OCI-LY7 (cell line): ENCODE results near the gene SFXN5.

Experiments used
- EZH2phosphoT487 ChIP-seq: fragments of 200-600 bp; sonication (generic); IDR thresholded peaks from 2 replicates; pipeline ENCODE4 v1.6.1; 2018; ENCODE audit warnings: low read depth, borderline replicate concordance, mild to moderate bottlenecking, mixed run types, antibody characterized with exemption, low read length, moderate library complexity, mixed read lengths
- TF ChIP-seq, protein P1 (sequence below): fragments of 200-600 bp; sonication (generic); conservative IDR thresholded peaks from 2 replicates; pipeline ENCODE4 v1.5.1; 2014; ENCODE audit warnings: mild to moderate bottlenecking, antibody characterized with exemption, low read length, moderate library complexity, mixed read lengths

DNA sequence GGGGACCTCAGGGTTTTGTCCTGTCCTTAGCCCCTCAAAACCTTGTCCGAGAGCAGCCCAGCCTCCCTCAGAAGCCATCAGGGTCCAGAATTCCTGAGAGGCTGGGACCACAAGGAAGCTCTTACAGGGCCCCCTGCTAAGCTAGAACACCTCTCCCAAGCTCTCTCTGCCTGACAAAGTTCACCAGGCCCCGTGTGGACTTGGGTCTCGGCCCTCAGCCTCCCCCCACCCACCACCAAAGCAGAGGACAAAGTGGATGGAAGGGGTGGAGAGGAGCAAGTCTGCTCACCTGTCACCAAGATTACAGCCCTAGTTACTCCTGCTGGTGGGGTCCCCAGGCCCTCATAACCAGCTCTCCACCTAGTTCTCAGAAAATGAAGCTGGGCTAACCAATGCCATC is 24.4 kb upstream of the SFXN5 start:
- TF ChIP-seq, protein P1, sequence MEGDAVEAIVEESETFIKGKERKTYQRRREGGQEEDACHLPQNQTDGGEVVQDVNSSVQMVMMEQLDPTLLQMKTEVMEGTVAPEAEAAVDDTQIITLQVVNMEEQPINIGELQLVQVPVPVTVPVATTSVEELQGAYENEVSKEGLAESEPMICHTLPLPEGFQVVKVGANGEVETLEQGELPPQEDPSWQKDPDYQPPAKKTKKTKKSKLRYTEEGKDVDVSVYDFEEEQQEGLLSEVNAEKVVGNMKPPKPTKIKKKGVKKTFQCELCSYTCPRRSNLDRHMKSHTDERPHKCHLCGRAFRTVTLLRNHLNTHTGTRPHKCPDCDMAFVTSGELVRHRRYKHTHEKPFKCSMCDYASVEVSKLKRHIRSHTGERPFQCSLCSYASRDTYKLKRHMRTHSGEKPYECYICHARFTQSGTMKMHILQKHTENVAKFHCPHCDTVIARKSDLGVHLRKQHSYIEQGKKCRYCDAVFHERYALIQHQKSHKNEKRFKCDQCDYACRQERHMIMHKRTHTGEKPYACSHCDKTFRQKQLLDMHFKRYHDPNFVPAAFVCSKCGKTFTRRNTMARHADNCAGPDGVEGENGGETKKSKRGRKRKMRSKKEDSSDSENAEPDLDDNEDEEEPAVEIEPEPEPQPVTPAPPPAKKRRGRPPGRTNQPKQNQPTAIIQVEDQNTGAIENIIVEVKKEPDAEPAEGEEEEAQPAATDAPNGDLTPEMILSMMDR = no peak
- TF ChIP-seq EZH2phosphoT487 = no peak
